PC-9 (cell line): ENCODE measurements around the gene PSMG4. TPM values are rescaled to one million over a fixed set of nuclear protein-coding genes. Genes with fewer than 3 reads are reported as not detected.

Experiments used
- BruUV-seq: library from RNA; stranded (reverse); fragments of 400-500 nt; replicated peaks from 2 replicates; lab custom pipeline; 2021; lab: Mats Ljungman, UMichigan
- CTCF ChIA-PET: fragments of 300-600 bp; sonication (Branson Sonifier 250); formaldehyde crosslinking; loops from one replicate; lab custom pipeline; 2022; ENCODE audit warnings: antibody characterized with exemption; lab: Charles Lee
- POLR2A ChIA-PET: fragments of 300-600 bp; sonication (Branson Sonifier 250); formaldehyde crosslinking; loops from one replicate; lab custom pipeline; 2022; ENCODE audit warnings: antibody characterized with exemption; ENCODE audit not compliant: unreplicated experiment; lab: Charles Lee
- DNase-seq, 2 experiments: peaks; one replicate each; pipeline versions ENCODE4 v3.0.0 to v3.0.0-alpha.2; 2015 to 2022; ENCODE audit warnings: mixed read lengths in 1 of 2
- H2AFZ ChIP-seq: fragments of 200-600 bp; sonication (generic); 2 replicates; pipeline ENCODE4 v1.8.1; 2017; ENCODE audit warnings: antibody characterized with exemption
- H3F3A ChIP-seq: fragments of 200-600 bp; sonication (generic); 2 replicates; pipeline ENCODE4 v1.8.1; 2017; ENCODE audit warnings: antibody characterized with exemption, mild to moderate bottlenecking, low read depth; ENCODE audit not compliant: insufficient read depth
- H3K27ac ChIP-seq: fragments of 200-600 bp; sonication (generic); 2 replicates; pipeline ENCODE4 v1.6.1; 2016; ENCODE audit warnings: mixed run types
- H3K27me3 ChIP-seq: fragments of 200-600 bp; sonication (generic); 2 replicates; pipeline ENCODE4 v1.6.1; 2016; ENCODE audit warnings: low read depth, mixed run types; ENCODE audit not compliant: insufficient read depth
- H3K36me3 ChIP-seq: fragments of 200-600 bp; sonication (generic); 2 replicates; pipeline ENCODE4 v1.6.1; 2016; ENCODE audit warnings: low read depth, mixed run types
- H3K4me1 ChIP-seq: fragments of 200-600 bp; sonication (generic); replicated peaks from 2 replicates; pipeline ENCODE4 v1.6.1; 2016; ENCODE audit warnings: mixed run types; ENCODE audit not compliant: insufficient read depth
- H3K4me2 ChIP-seq: fragments of 200-600 bp; sonication (generic); 2 replicates; pipeline ENCODE4 v1.6.1; 2017; ENCODE audit warnings: mixed run types
- H3K4me3 ChIP-seq: fragments of 200-600 bp; sonication (generic); 2 replicates; pipeline ENCODE4 v1.6.1; 2016; ENCODE audit warnings: mixed run types
- H3K79me2 ChIP-seq: fragments of 200-600 bp; sonication (generic); 2 replicates; pipeline ENCODE4 v1.6.1; 2017; ENCODE audit warnings: low read depth, mixed run types
- H3K9me2 ChIP-seq: fragments of 200-600 bp; sonication (generic); 2 replicates; pipeline ENCODE4 v1.8.1; 2017; ENCODE audit warnings: mild to moderate bottlenecking; ENCODE audit not compliant: insufficient read depth
- H3K9me3 ChIP-seq: fragments of 200-600 bp; sonication (generic); 2 replicates; pipeline ENCODE4 v1.8.1; 2016; ENCODE audit warnings: low read depth; ENCODE audit not compliant: insufficient read depth
- H4K20me1 ChIP-seq: fragments of 200-600 bp; sonication (generic); 2 replicates; pipeline ENCODE4 v1.8.1; 2017; ENCODE audit not compliant: insufficient read depth
- EZH2 ChIP-seq: fragments of 200-600 bp; sonication (generic); IDR thresholded peaks from 2 replicates; pipeline ENCODE4 v1.8.0; 2017; ENCODE audit warnings: antibody characterized with exemption, low read depth
- intact Hi-C: fragments of 100-400 bp; cut with micrococcal nuclease; formaldehyde crosslinking; loops from one replicate; pipeline ENCODE4 v1.10.0; 2022; ENCODE audit not compliant: unreplicated experiment
- total RNA-seq: library from RNA; stranded (reverse); gene quantifications from 2 replicates; pipeline ENCODE4 v1.2.3, GENCODE V29; 2021
- TF ChIP-seq, protein P1 (sequence below): fragments of 200-600 bp; sonication (generic); conservative IDR thresholded peaks from 2 replicates; pipeline ENCODE4 v1.6.1; 2017; ENCODE audit warnings: mixed run types, antibody characterized with exemption, mild to moderate bottlenecking, moderate library complexity

Gene PSMG4
- total RNA-seq, 1 experiment from 2014 or later: 33.8 TPM

GRCh38 chr6:3270258-3270657 is 11.5 kb downstream of the PSMG4 start:
- H3K9me2 ChIP-seq: no peaks in the 10 kb centered on the region
- intact Hi-C loops: no loop called here
- no peak overlapping the region for H3K4me3 ChIP-seq
- no peak overlapping the region for H2AFZ ChIP-seq
- H3F3A ChIP-seq: no peaks in the 10 kb centered on the region
- no peaks in the 10 kb centered on the region for H3K79me2 ChIP-seq
- CTCF ChIA-PET: no interaction called here
- no peak for DNase-seq
- H3K4me1 ChIP-seq: no peaks in the 10 kb centered on the region
- no peak overlapping the region for H3K27ac ChIP-seq
- no peaks in the 10 kb centered on the region for H3K27me3 ChIP-seq
- TF ChIP-seq, protein P1, sequence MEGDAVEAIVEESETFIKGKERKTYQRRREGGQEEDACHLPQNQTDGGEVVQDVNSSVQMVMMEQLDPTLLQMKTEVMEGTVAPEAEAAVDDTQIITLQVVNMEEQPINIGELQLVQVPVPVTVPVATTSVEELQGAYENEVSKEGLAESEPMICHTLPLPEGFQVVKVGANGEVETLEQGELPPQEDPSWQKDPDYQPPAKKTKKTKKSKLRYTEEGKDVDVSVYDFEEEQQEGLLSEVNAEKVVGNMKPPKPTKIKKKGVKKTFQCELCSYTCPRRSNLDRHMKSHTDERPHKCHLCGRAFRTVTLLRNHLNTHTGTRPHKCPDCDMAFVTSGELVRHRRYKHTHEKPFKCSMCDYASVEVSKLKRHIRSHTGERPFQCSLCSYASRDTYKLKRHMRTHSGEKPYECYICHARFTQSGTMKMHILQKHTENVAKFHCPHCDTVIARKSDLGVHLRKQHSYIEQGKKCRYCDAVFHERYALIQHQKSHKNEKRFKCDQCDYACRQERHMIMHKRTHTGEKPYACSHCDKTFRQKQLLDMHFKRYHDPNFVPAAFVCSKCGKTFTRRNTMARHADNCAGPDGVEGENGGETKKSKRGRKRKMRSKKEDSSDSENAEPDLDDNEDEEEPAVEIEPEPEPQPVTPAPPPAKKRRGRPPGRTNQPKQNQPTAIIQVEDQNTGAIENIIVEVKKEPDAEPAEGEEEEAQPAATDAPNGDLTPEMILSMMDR: no peak
- TF ChIP-seq EZH2: no peak
- BruUV-seq: no TSS peak
- no peaks in the 10 kb centered on the region for H3K9me3 ChIP-seq
- POLR2A ChIA-PET: no interaction called here
- H4K20me1 ChIP-seq: no peaks in the 10 kb centered on the region
- H3K36me3 ChIP-seq: no peaks in the 10 kb centered on the region
- H3K4me2 ChIP-seq: no peak overlapping the region

DNA sequence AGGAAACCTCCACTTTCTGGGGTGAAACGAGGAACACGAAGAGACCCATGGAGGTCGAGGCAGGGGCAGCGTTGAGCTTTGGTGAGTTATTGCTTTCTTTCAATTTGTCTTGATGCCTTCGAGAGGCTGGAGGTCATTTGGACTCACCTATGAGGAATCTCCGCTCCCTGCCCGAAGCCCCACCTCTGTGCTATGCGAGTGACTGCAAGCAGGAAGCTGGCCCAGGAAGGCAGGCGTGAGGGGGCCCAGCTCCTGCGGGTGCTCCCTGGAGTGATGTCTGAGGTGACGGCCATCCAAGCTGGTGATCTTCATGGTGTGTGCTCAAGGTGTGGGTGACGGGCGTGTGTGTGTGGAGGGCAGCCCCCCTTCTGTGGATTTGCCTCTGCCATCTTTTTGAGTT is 13.0 kb downstream of the PSMG4 start:
- H3K4me3 ChIP-seq: no peak overlapping the region
- no peaks in the 10 kb centered on the region for H3K9me2 ChIP-seq
- H3K27ac ChIP-seq: no peak overlapping the region
- intact Hi-C loops: no loop called here
- no peaks in the 10 kb centered on the region for H3K9me3 ChIP-seq
- H2AFZ ChIP-seq: no peak overlapping the region
- H3K4me1 ChIP-seq: no peaks in the 10 kb centered on the region
- H3F3A ChIP-seq: no peaks in the 10 kb centered on the region
- no peak overlapping the region for H3K4me2 ChIP-seq
- no peak for DNase-seq
- no peaks in the 10 kb centered on the region for H4K20me1 ChIP-seq
- POLR2A ChIA-PET: no interaction called here
- H3K36me3 ChIP-seq: no peaks in the 10 kb centered on the region
- CTCF ChIA-PET: no interaction called here
- no TSS peak for BruUV-seq
- TF ChIP-seq EZH2: no peak
- H3K27me3 ChIP-seq: no peaks in the 10 kb centered on the region
- H3K79me2 ChIP-seq: no peaks in the 10 kb centered on the region

- Histone ChIP-seq H3K9me3 (no peaks in the 10 kb centered on the region), H3K36me3 (no peaks in the 10 kb centered on the region), H3K4me3 (no peak overlapping the region), H3K79me2 (no peaks in the 10 kb centered on the region), H3K27ac (no peak overlapping the region), H4K20me1 (no peaks in the 10 kb centered on the region), H3K4me1 (no peaks in the 10 kb centered on the region), H3K9me2 (no peaks in the 10 kb centered on the region), H3K4me2 (no peak overlapping the region), H3K27me3 (no peaks in the 10 kb centered on the region), H3F3A (no peaks in the 10 kb centered on the region), H2AFZ (no peak overlapping the region)
- DNase-seq: no peak
- ChIA-PET POLR2A (no interaction called here), CTCF (interaction anchor here (0.5 kb wide), 1 partner anchor 749 kb away, joined by 6 read pairs; no protein-coding TSS in a partner anchor)
- TF ChIP-seq, protein P1: no peak
- no peak for TF ChIP-seq EZH2
- BruUV-seq: no TSS peak
- intact Hi-C loops: no loop called here
Measured at GRCh38 chr6:3272911-3273547, 14.3 kb downstream of the PSMG4 start.
